ENCODE results near the gene POLR2E. TPM values are rescaled to one million over a fixed set of nuclear protein-coding genes. Genes with fewer than 3 reads are reported as not detected.
A peak's percentile ranks its signal among the peaks of the same experiment; 100 is the strongest.

The POLR2E gene
- total RNA-seq, 2 donors from 2014 or later: 176 to 179 TPM

DNA sequence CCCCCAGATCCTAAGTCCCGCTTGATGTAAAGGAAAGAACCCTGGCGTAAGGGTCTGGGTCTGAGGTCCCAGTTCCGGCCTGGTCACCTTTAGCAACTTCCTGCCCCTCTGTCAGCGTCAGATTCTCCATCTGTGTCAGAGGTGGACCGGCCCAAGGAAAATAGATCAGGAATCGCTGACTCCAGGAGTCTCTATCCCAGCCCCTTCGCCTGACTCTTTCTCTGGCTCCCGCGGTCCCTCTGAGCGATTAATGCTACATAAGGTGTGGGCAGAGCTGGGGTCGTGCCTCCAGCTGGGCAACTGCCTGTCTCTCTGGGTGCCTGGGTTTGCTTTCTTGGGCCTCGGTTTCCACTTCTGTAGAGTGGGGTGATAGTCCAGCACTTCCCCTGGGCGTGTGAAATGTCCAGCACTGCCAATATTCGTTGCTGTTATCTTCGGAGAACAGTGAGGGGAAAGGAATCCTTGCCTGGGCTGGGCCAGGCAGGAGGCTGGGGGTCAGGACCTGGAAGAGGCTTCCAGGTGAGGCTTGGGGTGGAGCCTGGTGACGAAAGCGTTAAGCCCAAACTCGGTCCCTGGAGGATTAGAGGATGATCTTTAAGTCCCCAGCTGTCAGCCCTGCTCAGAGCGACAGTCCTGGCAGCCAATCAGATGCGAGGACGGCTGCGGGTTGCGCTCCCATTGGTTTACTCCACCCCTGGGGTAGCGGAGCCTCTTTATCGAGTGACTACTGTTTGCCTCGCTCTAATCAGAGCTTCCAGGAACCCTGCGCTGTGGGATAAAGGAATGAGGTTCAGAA, 54.5 kb downstream of the POLR2E start:
- H3K27ac Mint-ChIP-seq: peak overlapping the region; percentile 22
- H3K27me3 Mint-ChIP-seq (ENCODE audit: low read depth): no peaks in the 10 kb centered on the region
- no peaks in the 10 kb centered on the region for H3K9me3 Mint-ChIP-seq
- DNase-seq: peak; percentile 88 to 93
- H3K4me3 Mint-ChIP-seq: peak overlapping the region; percentile 86 to 98
- peak; percentile 62 to 67 for ATAC-seq (replicated peaks in 1 of 2)
- peaks cover 1 to 14% of the 10 kb centered on the region in 2 donors for H3K36me3 Mint-ChIP-seq (ENCODE audit: insufficient read depth in 2 of 2)
- H3K4me1 Mint-ChIP-seq (ENCODE audit: low read depth): peaks cover 38% of the 10 kb centered on the region

DNA sequence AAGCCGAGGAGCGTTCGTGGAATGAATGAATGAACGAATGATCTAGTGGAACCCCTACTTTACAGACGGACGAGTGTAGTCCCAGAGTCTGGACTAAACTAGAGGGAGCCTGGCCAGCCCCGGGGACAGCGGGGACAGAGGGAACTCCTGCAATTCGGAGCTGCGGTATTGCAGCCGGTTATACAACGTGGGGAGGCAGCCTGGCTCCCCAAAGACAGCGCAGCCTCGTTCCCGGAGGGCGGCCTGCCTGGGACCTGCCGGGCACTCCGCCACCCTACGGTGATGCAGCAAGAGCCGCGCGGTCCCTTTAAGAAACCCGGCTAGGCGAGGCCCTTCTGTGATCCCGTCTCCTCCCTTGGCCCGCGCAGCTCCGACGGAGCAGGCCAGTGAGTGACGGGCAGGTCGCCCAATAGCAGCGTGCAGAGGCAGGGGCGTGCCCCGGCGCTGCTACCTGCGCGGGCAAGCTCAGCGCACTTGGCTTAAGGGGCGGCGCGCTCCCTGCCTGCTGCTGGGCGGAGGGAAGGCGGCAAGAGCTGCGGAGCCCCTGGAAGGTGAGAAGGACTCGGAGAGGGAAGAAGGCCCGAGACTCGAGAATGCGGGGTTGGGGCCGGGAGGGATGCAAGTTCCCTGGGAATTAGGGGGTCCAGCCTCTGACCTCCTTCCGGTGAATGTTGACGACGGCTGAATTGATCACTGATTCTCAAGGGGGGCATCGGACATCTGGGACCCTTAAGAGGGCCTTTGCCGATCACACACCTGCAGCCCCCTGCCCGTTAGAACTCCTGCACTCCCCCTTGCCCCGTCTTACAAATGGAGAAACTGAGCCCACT, 55.3 kb downstream of the POLR2E start, which contains the start of gene ABCA7:
TSS of gene ABCA7 (plus strand) at position 462 of the 830 bp plus-strand sequence. CDS start 1,255 bp downstream, outside the sequence.
- Mint-ChIP-seq H3K36me3 (ENCODE audit: insufficient read depth in 2 of 2) (peaks cover 5 to 16% of the 10 kb centered on the region in 2 donors), H3K4me1 (ENCODE audit: low read depth) (peaks cover 42% of the 10 kb centered on the region), H3K4me3 (peak within 1 kb of the TSS; percentile 86 to 98), H3K9me3 (no peaks in the 10 kb centered on the region), H3K27ac (peak within 1 kb of the TSS; percentile 52), H3K27me3 (ENCODE audit: low read depth) (no peaks in the 10 kb centered on the region)
- ATAC-seq (replicated peaks in 1 of 2): peak; percentile 95 to 96
- peak; percentile 100 for DNase-seq

DNA sequence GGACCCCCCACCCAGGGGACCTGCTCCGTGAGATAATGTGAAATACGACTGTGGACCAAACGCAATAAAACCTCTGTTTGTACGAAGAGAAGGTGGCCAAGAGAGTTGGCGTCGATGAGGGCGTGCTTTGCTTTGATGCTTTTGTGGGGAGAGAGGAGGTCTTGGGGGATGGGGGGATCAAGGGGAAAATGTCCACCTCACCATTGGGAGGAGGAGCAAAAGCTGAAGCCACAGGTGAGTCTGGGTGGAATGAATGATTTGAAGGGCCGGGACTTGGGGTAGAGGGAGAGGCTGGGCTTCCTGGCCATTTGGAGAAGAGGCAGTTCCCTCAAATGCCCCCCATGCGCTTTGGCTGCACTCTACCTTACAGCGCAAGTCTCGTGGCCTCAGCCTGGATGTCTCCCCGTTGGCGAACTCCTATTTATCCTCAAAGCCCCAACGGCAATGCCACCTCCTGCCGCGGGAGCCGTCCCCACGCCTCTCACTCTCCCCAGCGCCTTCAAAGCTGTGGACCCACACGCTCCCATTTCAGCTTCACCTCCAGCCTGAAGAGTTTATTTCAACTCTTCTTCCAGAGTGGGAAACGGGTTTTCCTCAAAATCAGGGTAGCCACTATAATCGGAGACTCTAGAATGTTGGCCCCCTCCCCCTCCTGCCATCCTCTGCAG, 56.1 kb downstream of the POLR2E start:
- Mint-ChIP-seq H3K36me3 (ENCODE audit: insufficient read depth in 2 of 2) (peaks cover 5 to 16% of the 10 kb centered on the region in 2 donors), H3K4me1 (ENCODE audit: low read depth) (peaks cover 42% of the 10 kb centered on the region)
- ATAC-seq (replicated peaks in 1 of 2): no peak

DNA sequence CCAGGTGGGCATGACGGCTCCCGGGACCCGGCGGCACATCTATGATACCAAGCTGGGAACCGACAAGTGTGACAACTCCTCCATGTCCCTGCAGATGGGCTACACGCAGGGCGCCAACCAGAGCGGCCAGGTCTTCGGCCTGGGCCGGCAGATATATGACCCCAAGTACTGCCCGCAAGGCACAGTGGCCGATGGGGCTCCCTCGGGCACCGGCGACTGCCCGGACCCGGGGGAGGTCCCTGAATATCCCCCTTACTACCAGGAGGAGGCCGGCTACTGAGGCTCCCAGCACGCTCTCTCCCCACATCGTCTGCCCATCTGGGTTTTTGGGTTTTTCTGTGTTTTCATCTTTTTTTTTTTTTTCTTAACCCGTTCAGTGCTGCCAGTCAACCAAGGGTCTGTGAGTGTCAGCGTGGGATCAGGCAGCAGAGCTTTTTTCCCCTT, 57.5 kb downstream of the POLR2E start:
- Mint-ChIP-seq H3K4me3 (peak overlapping the region; percentile 75 to 98), H3K4me1 (ENCODE audit: low read depth) (peaks cover 47% of the 10 kb centered on the region), H3K9me3 (no peaks in the 10 kb centered on the region), H3K27me3 (ENCODE audit: low read depth) (no peaks in the 10 kb centered on the region), H3K36me3 (ENCODE audit: insufficient read depth in 2 of 2) (peaks cover 5 to 23% of the 10 kb centered on the region in 2 donors), H3K27ac (peak overlapping the region; percentile 25)
- ATAC-seq (replicated peaks in 1 of 2) (no peak), DNase-seq (no peak)

More for the DNA sequence above, 56.1 kb downstream of the POLR2E start:
- Mint-ChIP-seq H3K27me3 (ENCODE audit: low read depth) (no peaks in the 10 kb centered on the region), H3K27ac (peak overlapping the region; percentile 52), H3K4me3 (peak overlapping the region; percentile 86 to 98), H3K9me3 (no peaks in the 10 kb centered on the region)
- no peak for DNase-seq

Other genes starting within 250 kb of the POLR2E start
- not detected for gene ELANE, start 243.1 kb downstream of the POLR2E start, total RNA-seq
- gene CFD, start 235.7 kb downstream of the POLR2E start, total RNA-seq: 1 to 10 TPM; 2.1 to 3.1 TPM
- 10 to 100 TPM; 59.8 to 62.2 TPM for gene MED16, start 202.2 kb downstream of the POLR2E start, total RNA-seq
- not detected for gene RNU6-9, start 201.9 kb downstream of the POLR2E start, total RNA-seq
- 100 to 1,000 TPM; 109 to 126 TPM for gene R3HDM4, start 182.2 kb downstream of the POLR2E start, total RNA-seq
- 1 to 10 TPM; 1.0 to 3.6 TPM for gene KISS1R, start 178.0 kb downstream of the POLR2E start, total RNA-seq
- gene ARID3A, start 169.3 kb downstream of the POLR2E start, total RNA-seq: 10 to 100 TPM; 31.7 to 34.0 TPM
- gene WDR18, start 111.0 kb downstream of the POLR2E start, total RNA-seq: 10 to 100 TPM; 59.6 TPM
- gene GRIN3B, start 95.0 kb downstream of the POLR2E start, total RNA-seq: under 1 TPM; 0.10 to 0.35 TPM
- gene TMEM259, start 74.3 kb downstream of the POLR2E start, total RNA-seq: 100 to 1,000 TPM; 125 to 127 TPM
- not detected for gene RNU6-2, start 73.9 kb downstream of the POLR2E start, total RNA-seq
- gene CNN2, start 68.8 kb downstream of the POLR2E start, total RNA-seq: 100 to 1,000 TPM in 1 of 2 donors, 10 to 100 TPM in 1; 98.9 to 124 TPM
- gene ABCA7, start 55.3 kb downstream of the POLR2E start, total RNA-seq: 10 to 100 TPM; 34.3 to 37.1 TPM
- 100 to 1,000 TPM; 235 to 236 TPM for gene ARHGAP45, start 28.2 kb downstream of the POLR2E start, total RNA-seq
- gene GPX4, start 8.6 kb upstream of the POLR2E start, total RNA-seq: 100 to 1,000 TPM; 251 to 308 TPM
- gene SBNO2, start 78.9 kb upstream of the POLR2E start, total RNA-seq: 100 to 1,000 TPM; 142 to 146 TPM
- 10 to 100 TPM; 81.5 to 86.3 TPM for gene STK11, start 110.4 kb upstream of the POLR2E start, total RNA-seq
- gene CBARP, start 142.6 kb upstream of the POLR2E start, total RNA-seq: under 1 TPM; 0.38 to 0.58 TPM
- gene ATP5F1D, start 146.4 kb upstream of the POLR2E start, total RNA-seq: 100 to 1,000 TPM; 169 to 201 TPM
- 10 to 100 TPM; 72.3 to 75.4 TPM for gene MIDN, start 153.2 kb upstream of the POLR2E start, total RNA-seq
- 100 to 1,000 TPM; 400 to 456 TPM for gene CIRBP, start 174.0 kb upstream of the POLR2E start, total RNA-seq
- gene FAM174C, start 180.2 kb upstream of the POLR2E start, total RNA-seq: 10 to 100 TPM; 59.8 to 69.1 TPM
- gene EFNA2, start 190.5 kb upstream of the POLR2E start, total RNA-seq: not detected